ENCODE measurements around the gene DEGS2.

- TF ChIP-seq CTCF (conservative IDR thresholded peaks at IDR 0.05; ENCODE audit: low read length) (no peak), EZH2phosphoT487 (IDR thresholded peaks at IDR 0.05; ENCODE audit: borderline replicate concordance) (no peak)
Observed at GRCh38 chr14:100158566-100159093, 815 bp downstream of the DEGS2 start.
